MCF 10A (cell line): ENCODE results near the gene DHODH. TPM values are rescaled to one million over a fixed set of nuclear protein-coding genes. Genes with fewer than 3 reads are reported as not detected.

ENCODE experiments used
- BruUV-seq: library from RNA; stranded (reverse); fragments of 400-500 nt; replicated peaks from 2 replicates; lab custom pipeline; 2021; lab: Mats Ljungman, UMichigan
- CTCF ChIA-PET: fragments of 300-600 bp; sonication (Branson Sonifier 250); formaldehyde crosslinking; extraction: SDS; loops from one replicate; lab custom pipeline; 2021; ENCODE audit warnings: antibody characterized with exemption, inconsistent platforms; lab: Yijun Ruan, JAX
- POLR2A ChIA-PET: fragments of 300-600, 350-650 bp; sonication (Branson Sonifier 250); formaldehyde crosslinking; extraction: SDS; loops from one replicate; lab custom pipeline; 2020; ENCODE audit warnings: antibody characterized with exemption, inconsistent platforms; lab: Yijun Ruan, JAX
- DNase-seq: peaks from one replicate; pipeline ENCODE4 v3.0.0-alpha.2; 2018; ENCODE audit not compliant: unreplicated experiment
- H3K27ac Mint-ChIP-seq: one replicate; pipeline ENCODE4 v1.8.0; 2022; ENCODE audit warnings: mild to moderate bottlenecking, low read depth, mixed read lengths; ENCODE audit not compliant: unreplicated experiment
- H3K27me3 Mint-ChIP-seq: one replicate; pipeline ENCODE4 v1.8.0; 2022; ENCODE audit warnings: mixed read lengths; ENCODE audit not compliant: insufficient read depth, unreplicated experiment
- H3K36me3 Mint-ChIP-seq: one replicate; pipeline ENCODE4 v1.8.0; 2022; ENCODE audit warnings: mild to moderate bottlenecking, moderate library complexity, mixed read lengths; ENCODE audit not compliant: insufficient read depth, unreplicated experiment
- H3K4me1 Mint-ChIP-seq: one replicate; pipeline ENCODE4 v1.8.0; 2022; ENCODE audit warnings: mixed read lengths; ENCODE audit not compliant: insufficient read depth, unreplicated experiment
- H3K4me3 Mint-ChIP-seq: one replicate; pipeline ENCODE4 v1.8.0; 2022; ENCODE audit warnings: mild to moderate bottlenecking, moderate library complexity, mixed read lengths; ENCODE audit not compliant: unreplicated experiment
- H3K9me3 Mint-ChIP-seq: one replicate; pipeline ENCODE4 v1.8.0; 2022; ENCODE audit warnings: mixed read lengths; ENCODE audit not compliant: unreplicated experiment
- CTCF ChIP-seq: fragments of 200-600 bp; IDR thresholded peaks from one replicate; pipeline ENCODE4 v1.8.0; 2022; ENCODE audit warnings: antibody characterized with exemption, mild to moderate bottlenecking; ENCODE audit not compliant: unreplicated experiment
- intact Hi-C: fragments of 100-400 bp; cut with micrococcal nuclease; formaldehyde crosslinking; loops from 2 replicates; pipeline ENCODE4 v1.14.1; 2022
- total RNA-seq: library from RNA; stranded (reverse); gene quantifications from 2 replicates; pipeline ENCODE4 v1.2.3, GENCODE V29; 2022

DHODH gene
- total RNA-seq, 1 experiment from 2014 or later = 13.5 TPM

DNA sequence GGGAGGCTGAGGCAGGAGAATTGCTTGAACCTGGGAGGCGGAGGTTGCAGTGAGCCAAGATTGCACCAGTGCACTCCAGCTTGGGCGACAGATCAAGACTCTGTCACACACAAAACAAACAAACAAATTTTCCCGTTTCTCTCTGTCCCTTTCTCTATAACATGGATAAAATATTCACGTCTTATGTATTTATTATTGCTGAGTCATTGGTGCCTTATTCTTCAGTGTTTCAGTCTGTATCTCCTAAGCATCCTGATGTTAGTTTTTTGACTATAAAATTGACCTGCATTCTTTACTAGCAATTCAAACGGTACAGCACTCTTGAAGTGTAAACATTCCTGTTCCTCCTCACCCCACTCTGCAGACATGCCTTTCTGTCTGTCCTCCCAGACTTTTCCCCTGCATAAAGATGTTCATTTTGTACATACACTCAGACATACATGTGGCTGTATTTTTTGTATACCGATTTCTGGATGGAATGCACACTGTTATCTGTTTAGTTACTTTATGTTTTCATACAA, 16.4 kb downstream of the DHODH start:
- Mint-ChIP-seq H3K27ac (no peak overlapping the region), H3K4me1 (no peaks in the 10 kb centered on the region), H3K9me3 (no peaks in the 10 kb centered on the region), H3K27me3 (no peaks in the 10 kb centered on the region), H3K4me3 (no peak overlapping the region), H3K36me3 (peaks cover 50% of the 10 kb centered on the region)
- CTCF ChIA-PET = no interaction called here
- intact Hi-C loops = no loop called here
- BruUV-seq = no TSS peak
- no peak for TF ChIP-seq CTCF
- DNase-seq = no peak
- POLR2A ChIA-PET = no interaction called here

- no TSS peak for BruUV-seq
- ChIA-PET POLR2A (no interaction called here), CTCF (interaction anchor here (0.5 kb wide), 1 partner anchor 64 kb away, joined by 3 read pairs; no protein-coding TSS in a partner anchor)
- DNase-seq = no peak
- no peaks in the 10 kb centered on the region for H3K4me1 Mint-ChIP-seq
- H3K36me3 Mint-ChIP-seq = peaks cover 50% of the 10 kb centered on the region
- no peak overlapping the region for H3K4me3 Mint-ChIP-seq
- no peak overlapping the region for H3K27ac Mint-ChIP-seq
- intact Hi-C loops = no loop called here
- TF ChIP-seq CTCF = no peak
- no peaks in the 10 kb centered on the region for H3K9me3 Mint-ChIP-seq
- no peaks in the 10 kb centered on the region for H3K27me3 Mint-ChIP-seq
These were observed 17.0 kb downstream of the DHODH start for GRCh38 chr16:72025404-72026114.

DNA sequence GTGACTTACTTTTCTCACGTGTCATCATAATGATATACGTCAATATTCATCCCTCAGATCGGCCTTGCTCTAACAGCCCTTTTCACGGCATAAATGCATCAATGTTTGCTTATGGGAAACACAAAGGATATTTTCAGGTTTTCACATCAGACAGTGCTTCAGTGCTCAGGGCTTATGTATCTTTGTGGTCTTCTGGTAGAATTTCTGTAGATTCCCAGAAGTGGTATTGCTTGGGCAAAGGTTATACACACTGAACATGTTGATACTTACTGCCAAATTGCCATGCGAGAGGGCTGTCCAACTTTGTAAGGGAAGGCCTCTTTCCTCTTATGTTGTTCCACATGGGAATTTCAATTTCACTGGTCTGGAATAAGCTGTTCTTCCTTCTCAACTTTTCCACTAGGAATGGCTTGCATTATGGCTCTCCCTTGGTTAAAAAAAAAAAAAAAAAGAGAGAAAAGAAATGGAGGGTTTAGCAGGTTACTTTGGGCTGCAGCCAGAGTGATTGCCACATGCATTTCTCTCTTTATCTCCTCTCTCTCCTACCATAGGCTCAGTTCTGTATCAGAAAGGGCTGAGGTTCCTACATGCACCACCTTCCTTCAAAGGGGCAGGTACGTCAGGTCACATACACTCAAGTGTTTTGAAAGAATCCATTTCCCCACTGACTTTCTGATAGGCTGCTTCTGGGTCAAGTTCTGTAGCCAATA, 19.3 kb downstream of the DHODH start:
- no peak for TF ChIP-seq CTCF
- Mint-ChIP-seq H3K36me3 (peaks cover 39% of the 10 kb centered on the region), H3K27ac (no peak overlapping the region), H3K27me3 (no peaks in the 10 kb centered on the region), H3K4me1 (no peaks in the 10 kb centered on the region), H3K9me3 (no peaks in the 10 kb centered on the region), H3K4me3 (no peak overlapping the region)
- DNase-seq = no peak
- no TSS peak for BruUV-seq
- ChIA-PET CTCF (interaction anchor here (0.6 to 1.1 kb wide), 3 partner anchors 25 to 1873 kb away, joined by 3 to 5 read pairs (median 3); no protein-coding TSS in a partner anchor), POLR2A (interaction anchor here (0.6 kb wide), 1 partner anchor 1354 kb away, joined by 3 read pairs; no protein-coding TSS in a partner anchor)
- intact Hi-C loops = no loop called here

DNA sequence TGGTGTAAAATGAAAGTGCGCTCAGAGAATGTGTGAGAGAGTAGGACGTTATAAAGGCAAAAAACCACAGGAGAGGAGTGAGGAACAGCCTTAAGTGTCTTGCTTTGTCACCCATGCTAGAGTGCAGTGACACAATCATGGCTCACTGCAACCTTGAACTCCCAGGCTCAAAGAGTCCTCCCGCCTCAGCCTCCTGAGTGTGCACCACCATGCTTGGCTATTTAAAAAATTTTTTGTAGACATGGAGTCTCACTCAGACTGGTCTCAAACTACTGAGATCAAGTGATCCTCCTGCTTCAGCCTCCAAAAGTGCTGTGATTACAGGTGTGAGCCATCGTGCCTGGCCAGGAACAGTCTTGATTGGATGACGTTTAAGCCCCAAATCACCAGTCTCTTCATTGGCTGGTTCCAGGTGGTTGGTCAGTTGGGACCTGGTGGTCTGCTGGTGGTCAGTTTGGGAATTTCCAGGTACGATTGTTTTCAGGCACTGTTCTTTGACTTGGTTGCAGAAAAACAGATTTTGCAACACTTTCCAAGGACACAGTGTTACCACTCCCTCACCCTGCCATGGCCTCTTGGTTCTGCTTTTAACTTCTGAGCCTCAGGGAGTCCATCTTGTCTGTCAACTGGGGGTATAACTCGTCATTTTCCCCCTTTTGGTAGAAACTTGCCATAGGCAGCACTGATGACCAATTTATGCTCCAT, 21.2 kb downstream of the DHODH start:
- no peaks in the 10 kb centered on the region for H3K4me1 Mint-ChIP-seq
- peaks cover 23% of the 10 kb centered on the region for H3K36me3 Mint-ChIP-seq
- no peak overlapping the region for H3K4me3 Mint-ChIP-seq
- BruUV-seq = no TSS peak
- POLR2A ChIA-PET = no interaction called here
- CTCF ChIA-PET = no interaction called here
- no peaks in the 10 kb centered on the region for H3K27me3 Mint-ChIP-seq
- no peak for DNase-seq
- intact Hi-C loops = no loop called here
- H3K27ac Mint-ChIP-seq = no peak overlapping the region
- no peak for TF ChIP-seq CTCF
- H3K9me3 Mint-ChIP-seq = no peaks in the 10 kb centered on the region
